GM23338 (cell line): ENCODE data around the gene CCDC187.

Experiments
- EZH2 ChIP-seq: fragments of 200-600 bp; sonication (generic); IDR thresholded peaks from one replicate; pipeline ENCODE4 v1.8.0; 2017; ENCODE audit warnings: antibody characterized with exemption, mild to moderate bottlenecking, low read depth; ENCODE audit not compliant: unreplicated experiment
- TF ChIP-seq, protein P1 (sequence below), 2 experiments: fragments of 200-600 bp in 1 of 2; sonication (generic) in 1 of 2; conservative IDR thresholded peaks; 2 replicates each; pipeline versions ENCODE4 v1.5.1 to v1.6.1; 2016 to 2017; ENCODE audit warnings: antibody characterized with exemption in 2 of 2, low read depth in 2 of 2, mild to moderate bottlenecking in 2 of 2, moderate library complexity in 1 of 2

DNA sequence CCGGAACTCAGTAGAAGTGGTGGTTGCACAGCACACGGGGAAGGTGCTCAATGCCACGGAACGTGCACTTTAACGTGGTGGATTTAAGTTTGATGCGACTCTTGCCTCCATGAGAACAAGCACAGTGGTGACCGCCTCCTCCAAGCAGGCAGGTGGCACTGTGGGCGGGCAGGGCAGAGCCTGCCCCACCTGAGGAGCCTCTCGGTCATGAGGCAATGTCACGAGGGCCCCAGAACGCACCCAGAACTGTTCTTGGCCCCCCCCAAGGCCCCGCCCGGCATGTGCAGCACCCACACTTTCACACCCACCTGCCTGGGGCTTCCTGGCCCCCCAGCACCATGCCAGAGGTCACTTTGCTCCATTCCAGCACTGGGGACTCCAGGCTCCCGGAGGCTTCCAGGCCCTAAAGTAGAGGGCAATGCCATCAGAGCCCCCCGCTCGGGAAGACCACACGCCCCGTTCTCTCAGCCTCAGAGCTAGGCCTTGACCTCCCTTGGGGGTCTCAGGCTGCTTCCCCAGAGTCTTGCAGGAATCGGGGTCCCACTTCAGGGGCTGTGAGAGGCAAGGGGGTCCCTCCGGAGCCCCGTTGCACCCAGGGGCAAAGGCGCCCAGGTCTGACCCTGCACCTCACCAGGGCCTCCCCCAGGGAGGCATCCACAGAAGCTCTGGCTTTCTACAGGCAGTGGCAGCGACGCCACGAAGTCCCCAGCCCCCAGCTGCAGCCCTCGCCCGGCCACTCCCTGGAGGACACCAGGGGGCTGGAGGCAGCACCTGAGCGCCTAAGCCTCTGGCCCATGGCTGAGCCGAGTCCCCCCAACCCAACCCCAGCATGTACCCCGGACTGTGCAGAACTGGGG lies 14.0 kb downstream of the CCDC187 start:
- TF ChIP-seq, protein P1, sequence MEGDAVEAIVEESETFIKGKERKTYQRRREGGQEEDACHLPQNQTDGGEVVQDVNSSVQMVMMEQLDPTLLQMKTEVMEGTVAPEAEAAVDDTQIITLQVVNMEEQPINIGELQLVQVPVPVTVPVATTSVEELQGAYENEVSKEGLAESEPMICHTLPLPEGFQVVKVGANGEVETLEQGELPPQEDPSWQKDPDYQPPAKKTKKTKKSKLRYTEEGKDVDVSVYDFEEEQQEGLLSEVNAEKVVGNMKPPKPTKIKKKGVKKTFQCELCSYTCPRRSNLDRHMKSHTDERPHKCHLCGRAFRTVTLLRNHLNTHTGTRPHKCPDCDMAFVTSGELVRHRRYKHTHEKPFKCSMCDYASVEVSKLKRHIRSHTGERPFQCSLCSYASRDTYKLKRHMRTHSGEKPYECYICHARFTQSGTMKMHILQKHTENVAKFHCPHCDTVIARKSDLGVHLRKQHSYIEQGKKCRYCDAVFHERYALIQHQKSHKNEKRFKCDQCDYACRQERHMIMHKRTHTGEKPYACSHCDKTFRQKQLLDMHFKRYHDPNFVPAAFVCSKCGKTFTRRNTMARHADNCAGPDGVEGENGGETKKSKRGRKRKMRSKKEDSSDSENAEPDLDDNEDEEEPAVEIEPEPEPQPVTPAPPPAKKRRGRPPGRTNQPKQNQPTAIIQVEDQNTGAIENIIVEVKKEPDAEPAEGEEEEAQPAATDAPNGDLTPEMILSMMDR (conservative IDR thresholded peaks at IDR 0.05; ENCODE audit: low read depth in 2 of 2): peak in 1 of 2 experiments; percentile 50; a peak in 2 of 4 replicates
- TF ChIP-seq EZH2: no peak
